Activated CD4-positive, CD25-positive, alpha-beta regulatory T cell (primary cell): Measurements from ENCODE around the gene CREBBP.
"Not testable (repeated sequence)": the region's sequence is repeated elsewhere in the genome, so short reads cannot be mapped to it uniquely, and the experiment has no call there.

ENCODE experiments used
- DNase-seq, 4 experiments: peaks; one replicate each; lab custom pipeline; 2025; lab: John Stamatoyannopoulos, UW

Gene CREBBP

GRCh38 chr16:3880623-3881498 lies at the start of gene CREBBP:
TSS of gene CREBBP (minus strand) at chr16:3880713. CDS start at chr16:3879916, 797 bp downstream.
- DNase-seq = peak; percentile 74 to 84 (median 80)

GRCh38 chr16:3927147-3927546 lies 46.6 kb upstream of the CREBBP start:
- not testable (repeated sequence) for DNase-seq

GRCh38 chr16:3924763-3925162 lies 44.2 kb upstream of the CREBBP start:
- DNase-seq = no peak

GRCh38 chr16:3922241-3922640 lies 41.7 kb upstream of the CREBBP start:
- DNase-seq = no peak

GRCh38 chr16:3920206-3920605 lies 39.7 kb upstream of the CREBBP start:
- DNase-seq = no peak

- no peak for DNase-seq
These were observed 38.9 kb upstream of the CREBBP start for GRCh38 chr16:3919413-3919812.

GRCh38 chr16:3915426-3916260 lies 35.1 kb upstream of the CREBBP start:
- DNase-seq = no peak

GRCh38 chr16:3912897-3913296 lies 32.4 kb upstream of the CREBBP start:
- DNase-seq = no peak

GRCh38 chr16:3912373-3912772 lies 31.9 kb upstream of the CREBBP start:
- no peak for DNase-seq

GRCh38 chr16:3911741-3912140 lies 31.2 kb upstream of the CREBBP start:
- DNase-seq = not testable (repeated sequence)

GRCh38 chr16:3909791-3910583 lies 29.5 kb upstream of the CREBBP start:
- no peak for DNase-seq

- DNase-seq = no peak
These were observed 28.5 kb upstream of the CREBBP start for GRCh38 chr16:3908951-3909437.

- no peak for DNase-seq
These were observed 27.1 kb upstream of the CREBBP start for GRCh38 chr16:3907586-3907985.

- DNase-seq = no peak
These were observed 25.9 kb upstream of the CREBBP start for GRCh38 chr16:3906363-3906762.

- no peak for DNase-seq
These were observed 24.4 kb upstream of the CREBBP start for GRCh38 chr16:3904875-3905274.

- DNase-seq = no peak
These were observed 9.6 kb upstream of the CREBBP start for GRCh38 chr16:3890091-3890490.

- DNase-seq = no peak
These were observed 8.5 kb upstream of the CREBBP start for GRCh38 chr16:3889059-3889458.

- DNase-seq = not testable (repeated sequence)
These were observed 5.5 kb upstream of the CREBBP start for GRCh38 chr16:3885999-3886398.

- DNase-seq = no peak
These were observed 3.9 kb upstream of the CREBBP start for GRCh38 chr16:3884398-3884797.

GRCh38 chr16:3882531-3882930 lies 2.0 kb upstream of the CREBBP start:
- no peak for DNase-seq

- DNase-seq = no peak
These were observed 1.0 kb upstream of the CREBBP start for GRCh38 chr16:3881499-3881990.
